Vagina (tissue), 2 donors: Measurements from ENCODE around the gene MEA1. TPM values are rescaled to one million over a fixed set of nuclear protein-coding genes. Genes with fewer than 3 reads are reported as not detected.
A peak's percentile ranks its signal among the peaks of the same experiment; 100 is the strongest.

Source experiments
- DNase-seq, 2 donors: peaks; one replicate each; pipeline ENCODE4 v3.0.0-alpha.2; 2017; ENCODE audit errors: extremely low spot score in 2 of 2
- H3K27ac ChIP-seq: fragments of 200-600 bp; sonication (generic); one replicate; pipeline ENCODE4 v1.5.1; 2019
- H3K27me3 ChIP-seq: fragments of 200-600 bp; sonication (generic); one replicate; pipeline ENCODE4 v1.5.1; 2019
- H3K36me3 ChIP-seq, 2 donors: fragments of 200-600 bp; sonication (generic); one replicate each; pipeline ENCODE4 v1.5.1; 2017 to 2019
- H3K4me1 ChIP-seq: fragments of 200-600 bp; sonication (generic); one replicate; pipeline ENCODE4 v1.5.1; 2019
- H3K4me3 ChIP-seq, 2 donors: fragments of 200-600 bp; sonication (generic); 1 replicate in 1 of 2; 2 replicates in 1 of 2; pipeline ENCODE4 v1.5.1; 2016 to 2019
- H3K9me3 ChIP-seq: fragments of 200-600 bp; sonication (generic); one replicate; pipeline ENCODE4 v1.5.1; 2019
- CTCF ChIP-seq, 3 experiments: fragments of 450-650 bp in 2 of 3; fragments of 200-600 bp in 1 of 3; sonication (generic) in 1 of 3; IDR thresholded peaks; one replicate each; pipeline ENCODE4 v1.5.1; 2017 to 2019; ENCODE audit warnings: antibody characterized with exemption in 3 of 3, mild to moderate bottlenecking in 2 of 3, moderate library complexity in 2 of 3
- POLR2A ChIP-seq, 2 donors: fragments of 450-650 bp; IDR thresholded peaks; one replicate each; pipeline ENCODE4 v1.6.1; 2017; ENCODE audit warnings: antibody characterized with exemption in 2 of 2, mild to moderate bottlenecking in 2 of 2, moderate library complexity in 2 of 2
- POLR2AphosphoS5 ChIP-seq, 2 donors: sonication (generic); formaldehyde crosslinking; IDR thresholded peaks; one replicate each; pipeline ENCODE4 v1.9.0; 2017; ENCODE audit warnings: antibody characterized with exemption in 2 of 2, mild to moderate bottlenecking in 2 of 2, low read depth in 1 of 2; ENCODE audit not compliant: insufficient read depth in 1 of 2
- intact Hi-C: fragments of 100-400 bp; cut with DNase I; formaldehyde crosslinking; loops from one replicate; pipeline ENCODE4 v1.15.1; 2023
- total RNA-seq: library from RNA; depleted of rRNA; stranded (reverse); fragments of >200 nt; gene quantifications from one replicate; pipeline ENCODE4 v1.2.3, GENCODE V29; 2016

Gene MEA1
- total RNA-seq, 1 donor from 2014 or later, result 40.3 TPM

- Histone ChIP-seq H3K27me3 (no peaks in the 10 kb centered on the region), H3K4me1 (peaks cover 32% of the 10 kb centered on the region), H3K9me3 (no peaks in the 10 kb centered on the region), H3K4me3 (peak overlapping the region; percentile 75 to 82), H3K36me3 (peaks cover 0 to 24% of the 10 kb centered on the region in 2 donors), H3K27ac (peak overlapping the region; percentile 89)
- TF ChIP-seq CTCF (IDR thresholded peaks at IDR 0.05), result no peak
- TF ChIP-seq POLR2AphosphoS5 (IDR thresholded peaks at IDR 0.05; ENCODE audit: insufficient read depth in 1 of 2, low read depth in 1 of 2), result no peak
- TF ChIP-seq POLR2A (IDR thresholded peaks at IDR 0.05), result no peak
- intact Hi-C loops, result no loop called here
- no peak for DNase-seq
Measured at GRCh38 chr6:43060034-43060754, 46.4 kb upstream of the MEA1 start.

GRCh38 chr6:43059168-43060033 lies 45.7 kb upstream of the MEA1 start, which contains the start of the genes KLC4 and MRPL2:
Gene KLC4 (plus strand): TSS chr6:43059631. CDS start chr6:43061336, 1,705 bp downstream.
Gene MRPL2 (minus strand): TSS chr6:43059434. CDS start chr6:43059381, 53 bp downstream.
- TF ChIP-seq POLR2A (IDR thresholded peaks at IDR 0.05), result peak in 1 of 2 donors; percentile 74
- no peak for TF ChIP-seq CTCF (IDR thresholded peaks at IDR 0.05)
- TF ChIP-seq POLR2AphosphoS5 (IDR thresholded peaks at IDR 0.05; ENCODE audit: insufficient read depth in 1 of 2, low read depth in 1 of 2), result peak; percentile 92 to 95
- peaks cover 0 to 22% of the 10 kb centered on the region in 2 donors for H3K36me3 ChIP-seq
- peaks cover 37% of the 10 kb centered on the region for H3K4me1 ChIP-seq
- intact Hi-C loops, result no loop called here
- H3K9me3 ChIP-seq, result no peaks in the 10 kb centered on the region
- H3K4me3 ChIP-seq, result peak within 1 kb of the TSS; percentile 75 to 82
- H3K27ac ChIP-seq, result peak within 1 kb of the TSS; percentile 89
- DNase-seq, result peak; percentile 100
- no peaks in the 10 kb centered on the region for H3K27me3 ChIP-seq

GRCh38 chr6:43058531-43058930 lies 44.8 kb upstream of the MEA1 start:
- intact Hi-C loops, result no loop called here
- Histone ChIP-seq H3K4me1 (peaks cover 41% of the 10 kb centered on the region), H3K27me3 (no peaks in the 10 kb centered on the region)

GRCh38 chr6:43055966-43056365 lies 42.2 kb upstream of the MEA1 start:
- no peak overlapping the region for H3K4me3 ChIP-seq
- intact Hi-C loops, result no loop called here
- peaks cover 57% of the 10 kb centered on the region for H3K4me1 ChIP-seq
- TF ChIP-seq POLR2AphosphoS5 (IDR thresholded peaks at IDR 0.05; ENCODE audit: insufficient read depth in 1 of 2, low read depth in 1 of 2) (no peak), CTCF (IDR thresholded peaks at IDR 0.05) (no peak)
- DNase-seq, result no peak
- no peak overlapping the region for H3K27ac ChIP-seq
- no peaks in the 10 kb centered on the region for H3K9me3 ChIP-seq
- peaks cover 0 to 6% of the 10 kb centered on the region in 2 donors for H3K36me3 ChIP-seq
- no peaks in the 10 kb centered on the region for H3K27me3 ChIP-seq

More at GRCh38 chr6:43058531-43058930, 44.8 kb upstream of the MEA1 start:
- peaks cover 0 to 13% of the 10 kb centered on the region in 2 donors for H3K36me3 ChIP-seq
- no peak for DNase-seq
- no peaks in the 10 kb centered on the region for H3K9me3 ChIP-seq
- TF ChIP-seq CTCF (IDR thresholded peaks at IDR 0.05) (no peak), POLR2AphosphoS5 (IDR thresholded peaks at IDR 0.05; ENCODE audit: insufficient read depth in 1 of 2, low read depth in 1 of 2) (no peak), POLR2A (IDR thresholded peaks at IDR 0.05) (no peak)
- H3K4me3 ChIP-seq, result peak overlapping the region; percentile 75 to 82
- H3K27ac ChIP-seq, result peak overlapping the region; percentile 89
